ENCODE measurements around the gene CPAMD8. TPM values are rescaled to one million over a fixed set of nuclear protein-coding genes. Genes with fewer than 3 reads are reported as not detected.

The CPAMD8 gene
- total and polyA plus RNA-seq, 2 donors (not counting 1 experiment from before 2014, with no cell fraction given), result 1.1 to 2.7 TPM

GRCh38 chr19:16892868-16893685 is 133.5 kb downstream of the CPAMD8 start:
- ChIA-PET POLR2A (interaction anchor here (0.6 to 0.7 kb wide), 2 partner anchors 109 to 280 kb away, joined by 3 read pairs; no protein-coding TSS in a partner anchor), CTCF (interaction anchor here (0.9 kb wide), 1 partner anchor 57 kb away, joined by 3 read pairs; no protein-coding TSS in a partner anchor)
- Histone ChIP-seq H3K4me3 (ENCODE audit: control extremely low read depth in 1 of 5, extremely low read depth in 1 of 5, insufficient read depth in 1 of 5, low read depth in 2 of 5, low read length in 4 of 5) (peak overlapping the region in 1 of 5 experiments; percentile 27), H3K9me3 (ENCODE audit: control extremely low read depth in 1 of 3, control insufficient read depth in 2 of 3, insufficient read depth in 1 of 3, low read length in 2 of 3) (peaks cover 0 to 6% (median 0%) of the 10 kb centered on the region in 3 donors), H3K4me2 (replicated peaks; ENCODE audit: low read depth, low read length, poor library complexity, severe bottlenecking) (peak overlapping the region; percentile 65), H3K27ac (ENCODE audit: low read length in 2 of 2) (peak overlapping the region; percentile 21 to 53), H3K27me3 (replicated peaks in 1 of 4; ENCODE audit: control extremely low read depth in 1 of 4, control insufficient read depth in 3 of 4, insufficient read depth in 4 of 4, low read length in 3 of 4) (peaks cover 0 to 23% (median 5%) of the 10 kb centered on the region in 4 experiments), H3K79me2 (ENCODE audit: control insufficient read depth, insufficient read depth, low read length) (no peaks in the 10 kb centered on the region), H3K4me1 (ENCODE audit: control insufficient read depth in 2 of 2, insufficient read depth in 2 of 2, low read length in 2 of 2) (peaks cover 45 to 65% of the 10 kb centered on the region in 2 donors), H2AFZ (ENCODE audit: insufficient read depth, low read depth, low read length, poor library complexity, severe bottlenecking) (peak overlapping the region; percentile 80), H3K36me3 (replicated peaks in 1 of 2; ENCODE audit: control extremely low read depth in 1 of 2, control insufficient read depth in 1 of 2, extremely low read depth in 1 of 2, insufficient read depth in 2 of 2, low read length in 1 of 2) (no peaks in the 10 kb centered on the region), H3K9ac (ENCODE audit: low read length) (peak overlapping the region; percentile 13), H4K20me1 (ENCODE audit: control insufficient read depth, insufficient read depth, low read length, poor library complexity, severe bottlenecking) (no peaks in the 10 kb centered on the region)
- TF ChIP-seq EZH2 (IDR thresholded peaks at IDR 0.05; ENCODE audit: borderline replicate concordance, insufficient read depth, low read depth, low read length, poor library complexity, severe bottlenecking) (no peak), CTCF (IDR thresholded peaks at IDR 0.05) (no peak)
- WGBS (ENCODE audit: insufficient coverage), result 50% methylated on average over 13 of the region's 19 CpGs
- Mint-ChIP-seq H3K4me1 (peaks cover 56% of the 10 kb centered on the region), H3K27me3 (peaks cover 3% of the 10 kb centered on the region), H3K27ac (peak overlapping the region; percentile 89), H3K9me3 (ENCODE audit: insufficient read depth) (no peaks in the 10 kb centered on the region), H3K4me3 (peak overlapping the region; percentile 64)
- DNase-seq, result no peak
- no peak for ATAC-seq (ENCODE audit: low read depth)
- intact Hi-C loops (cut with micrococcal nuclease), result loop anchor here (10.0 kb wide), 1 partner anchor 412 kb away; the partner anchor contains the start of genes ABHD8, DDA1 and MRPL34

- Histone ChIP-seq H3K9me3 (ENCODE audit: control extremely low read depth in 1 of 3, control insufficient read depth in 2 of 3, insufficient read depth in 1 of 3, low read length in 2 of 3) (peaks cover 0 to 10% (median 0%) of the 10 kb centered on the region in 3 donors), H3K9ac (ENCODE audit: low read length) (no peak overlapping the region), H3K4me2 (replicated peaks; ENCODE audit: low read depth, low read length, poor library complexity, severe bottlenecking) (no peak overlapping the region), H3K36me3 (replicated peaks in 1 of 2; ENCODE audit: control extremely low read depth in 1 of 2, control insufficient read depth in 1 of 2, extremely low read depth in 1 of 2, insufficient read depth in 2 of 2, low read length in 1 of 2) (no peaks in the 10 kb centered on the region), H3K79me2 (ENCODE audit: control insufficient read depth, insufficient read depth, low read length) (no peaks in the 10 kb centered on the region), H3K27me3 (replicated peaks in 1 of 4; ENCODE audit: control extremely low read depth in 1 of 4, control insufficient read depth in 3 of 4, insufficient read depth in 4 of 4, low read length in 3 of 4) (peaks cover 0 to 23% (median 5%) of the 10 kb centered on the region in 4 experiments), H4K20me1 (ENCODE audit: control insufficient read depth, insufficient read depth, low read length, poor library complexity, severe bottlenecking) (no peaks in the 10 kb centered on the region), H2AFZ (ENCODE audit: insufficient read depth, low read depth, low read length, poor library complexity, severe bottlenecking) (no peak overlapping the region), H3K27ac (ENCODE audit: low read length in 2 of 2) (no peak overlapping the region), H3K4me3 (ENCODE audit: control extremely low read depth in 1 of 5, extremely low read depth in 1 of 5, insufficient read depth in 1 of 5, low read depth in 2 of 5, low read length in 4 of 5) (no peak overlapping the region), H3K4me1 (ENCODE audit: control insufficient read depth in 2 of 2, insufficient read depth in 2 of 2, low read length in 2 of 2) (peaks cover 41 to 60% of the 10 kb centered on the region in 2 donors)
- intact Hi-C loops (cut with micrococcal nuclease), result loop anchor here (10.0 kb wide), 1 partner anchor 412 kb away; the partner anchor contains the start of genes ABHD8, DDA1 and MRPL34
- Mint-ChIP-seq H3K4me3 (peak overlapping the region; percentile 23), H3K4me1 (peaks cover 56% of the 10 kb centered on the region), H3K9me3 (ENCODE audit: insufficient read depth) (no peaks in the 10 kb centered on the region), H3K27me3 (peaks cover 3% of the 10 kb centered on the region), H3K27ac (peak overlapping the region; percentile 89)
- no peak for TF ChIP-seq CTCF (IDR thresholded peaks at IDR 0.05)
- ATAC-seq (ENCODE audit: low read depth), result no peak
- ChIA-PET CTCF (no interaction called here), POLR2A (no interaction called here)
- no peak for DNase-seq
- WGBS (ENCODE audit: insufficient coverage), result no CpG with 5 or more reads among the region's 4 CpGs
Observed at GRCh38 chr19:16892436-16892835, 134.2 kb downstream of the CPAMD8 start.
